Mesenchymal stem cell (in vitro differentiated cells and primary cell): Measurements from ENCODE around the gene ARHGAP1.

ENCODE experiments used
- DNase-seq: peaks from one replicate; pipeline ENCODE4 v3.0.0-alpha.2; 2013
- H2AFZ ChIP-seq: one replicate; pipeline ENCODE4 v1.6.1; 2013; ENCODE audit warnings: low read depth, mild to moderate bottlenecking, control low read depth, inconsistent platforms, low read length, moderate library complexity
- H2AK5ac ChIP-seq: 2 replicates; pipeline ENCODE4 v1.6.1; 2013; ENCODE audit warnings: low read length, moderate library complexity, mild to moderate bottlenecking, inconsistent platforms; ENCODE audit not compliant: severe bottlenecking
- H2BK120ac ChIP-seq: one replicate; pipeline ENCODE4 v1.6.1; 2013; ENCODE audit warnings: low read depth, mild to moderate bottlenecking, inconsistent platforms, low read length, moderate library complexity
- H2BK12ac ChIP-seq, 2 experiments: one replicate each; pipeline ENCODE4 v1.6.1; 2013; ENCODE audit warnings: inconsistent platforms in 2 of 2, low read length in 2 of 2, mild to moderate bottlenecking in 2 of 2, moderate library complexity in 2 of 2, control low read depth in 1 of 2
- H2BK15ac ChIP-seq: one replicate; pipeline ENCODE4 v1.6.1; 2013; ENCODE audit warnings: mild to moderate bottlenecking, low read depth, inconsistent platforms; ENCODE audit not compliant: poor library complexity, severe bottlenecking
- H2BK5ac ChIP-seq: 2 replicates; pipeline ENCODE4 v1.6.1; 2013; ENCODE audit warnings: low read depth, mild to moderate bottlenecking, low read length, control low read depth, inconsistent platforms; ENCODE audit not compliant: poor library complexity, severe bottlenecking
- H3K14ac ChIP-seq, 2 experiments: one replicate each; pipeline ENCODE4 v1.6.1; 2013; ENCODE audit warnings: inconsistent platforms in 2 of 2, low read length in 2 of 2, control low read depth in 1 of 2, mild to moderate bottlenecking in 1 of 2, moderate library complexity in 1 of 2
- H3K18ac ChIP-seq, 2 experiments: one replicate each; pipeline ENCODE4 v1.6.1; 2013; ENCODE audit warnings: inconsistent platforms in 2 of 2, low read length in 2 of 2, control low read depth in 1 of 2, low read depth in 1 of 2, mild to moderate bottlenecking in 1 of 2
- H3K23ac ChIP-seq, 2 experiments: one replicate each; pipeline ENCODE4 v1.6.1; 2013; ENCODE audit warnings: inconsistent platforms in 2 of 2, low read length in 2 of 2, mild to moderate bottlenecking in 2 of 2, moderate library complexity in 2 of 2, control low read depth in 1 of 2
- H3K27ac ChIP-seq: 2 replicates; pipeline ENCODE4 v1.5.1; 2013; ENCODE audit warnings: mild to moderate bottlenecking, moderate library complexity, low read length, control low read depth, inconsistent platforms; ENCODE audit not compliant: poor library complexity, severe bottlenecking
- H3K27me3 ChIP-seq, 2 experiments: 2 replicates each; pipeline versions ENCODE4 v1.6.1 to v1.7.0; 2013; ENCODE audit warnings: low read length in 2 of 2, mild to moderate bottlenecking in 2 of 2, moderate library complexity in 2 of 2, control low read depth in 1 of 2, inconsistent platforms in 1 of 2; ENCODE audit not compliant: control insufficient read depth in 1 of 2, insufficient read depth in 1 of 2
- H3K36me3 ChIP-seq, 2 experiments: 2 replicates each; pipeline versions ENCODE4 v1.6.1 to v1.7.0; 2013; ENCODE audit warnings: low read length in 2 of 2, control low read depth in 1 of 2, inconsistent platforms in 1 of 2, low read depth in 1 of 2, mild to moderate bottlenecking in 1 of 2; ENCODE audit not compliant: insufficient read depth in 2 of 2, control insufficient read depth in 1 of 2
- H3K4ac ChIP-seq, 2 experiments: one replicate each; pipeline ENCODE4 v1.6.1; 2013; ENCODE audit warnings: inconsistent platforms in 2 of 2, low read length in 2 of 2, mild to moderate bottlenecking in 2 of 2, moderate library complexity in 2 of 2, control low read depth in 1 of 2, low read depth in 1 of 2
- H3K4me1 ChIP-seq: 2 replicates; pipeline ENCODE4 v1.6.1; 2013; ENCODE audit warnings: low read depth, low read length, control low read depth; ENCODE audit not compliant: control insufficient read depth, insufficient read depth
- H3K4me2 ChIP-seq: 2 replicates; pipeline ENCODE4 v1.6.1; 2013; ENCODE audit warnings: low read length, mild to moderate bottlenecking, inconsistent platforms; ENCODE audit not compliant: poor library complexity, severe bottlenecking
- H3K4me3 ChIP-seq, 2 experiments: 2 replicates each; pipeline versions ENCODE4 v1.5.1 to v1.7.0; 2013; ENCODE audit warnings: low read length in 2 of 2, mild to moderate bottlenecking in 2 of 2, control low read depth in 1 of 2, low read depth in 1 of 2; ENCODE audit not compliant: insufficient read depth in 1 of 2
- H3K79me1 ChIP-seq: replicated peaks from 2 replicates; pipeline ENCODE4 v1.6.1; 2013; ENCODE audit warnings: mild to moderate bottlenecking, control low read depth, low read length, inconsistent platforms; ENCODE audit not compliant: poor library complexity, severe bottlenecking
- H3K9ac ChIP-seq: 2 replicates; pipeline ENCODE4 v1.7.0; 2013; ENCODE audit warnings: mild to moderate bottlenecking, low read length, moderate library complexity
- H3K9me3 ChIP-seq: 2 replicates; pipeline ENCODE4 v1.7.0; 2013; ENCODE audit warnings: mild to moderate bottlenecking, low read length; ENCODE audit not compliant: control insufficient read depth
- H4K8ac ChIP-seq: one replicate; pipeline ENCODE4 v1.6.1; 2013; ENCODE audit warnings: inconsistent platforms, mild to moderate bottlenecking, low read length, moderate library complexity
- H4K91ac ChIP-seq: one replicate; pipeline ENCODE4 v1.6.1; 2013; ENCODE audit warnings: mild to moderate bottlenecking, low read length, inconsistent platforms
- WGBS: methylation state at CpG from one replicate; pipeline ENCODE4 v1.1.7; 2013; ENCODE audit warnings: mixed read lengths; 5-methylcytosine and 5-hydroxymethylcytosine counted together

Gene ARHGAP1

GRCh38 chr11:46632502-46632901, 67.9 kb downstream of the ARHGAP1 start:
- no CpG with 5 or more reads among the region's 1 CpG for WGBS
- no peak overlapping the region for H3K18ac ChIP-seq
- H3K9me3 ChIP-seq = no peaks in the 10 kb centered on the region

GRCh38 chr11:46631676-46632075, 68.7 kb downstream of the ARHGAP1 start:
- Histone ChIP-seq H3K9ac (no peak overlapping the region), H3K9me3 (no peaks in the 10 kb centered on the region), H3K4me1 (no peaks in the 10 kb centered on the region), H4K91ac (no peak overlapping the region), H3K14ac (no peak overlapping the region), H2BK5ac (no peak overlapping the region), H3K23ac (no peak overlapping the region), H2AFZ (no peak overlapping the region), H3K4ac (no peak overlapping the region), H3K27me3 (no peaks in the 10 kb centered on the region), H2BK12ac (no peak overlapping the region), H2AK5ac (no peak overlapping the region), H3K4me3 (no peak overlapping the region), H3K4me2 (no peak overlapping the region), H3K18ac (no peak overlapping the region), H4K8ac (no peak overlapping the region), H2BK15ac (no peak overlapping the region), H2BK120ac (no peak overlapping the region), H3K79me1 (peaks cover 32% of the 10 kb centered on the region), H3K27ac (no peak overlapping the region), H3K36me3 (peaks cover 21 to 49% of the 10 kb centered on the region in 2 experiments)
- DNase-seq = no peak
- 100% methylated on average over 2 of the region's 2 CpGs for WGBS

More at GRCh38 chr11:46632502-46632901, 67.9 kb downstream of the ARHGAP1 start:
- H2BK15ac ChIP-seq = no peak overlapping the region
- H3K4me3 ChIP-seq = no peak overlapping the region
- H3K14ac ChIP-seq = no peak overlapping the region
- H3K36me3 ChIP-seq = peaks cover 20 to 47% of the 10 kb centered on the region in 2 experiments
- H3K9ac ChIP-seq = no peak overlapping the region
- H4K91ac ChIP-seq = no peak overlapping the region
- H3K23ac ChIP-seq = no peak overlapping the region
- H3K79me1 ChIP-seq = peaks cover 29% of the 10 kb centered on the region
- H2AK5ac ChIP-seq = no peak overlapping the region
- H3K4ac ChIP-seq = no peak overlapping the region
- no peak overlapping the region for H3K4me2 ChIP-seq
- H2AFZ ChIP-seq = no peak overlapping the region
- no peak overlapping the region for H2BK12ac ChIP-seq
- H3K27me3 ChIP-seq = no peaks in the 10 kb centered on the region
- H4K8ac ChIP-seq = no peak overlapping the region
- H3K4me1 ChIP-seq = no peaks in the 10 kb centered on the region
- DNase-seq = no peak
- no peak overlapping the region for H2BK5ac ChIP-seq
- H2BK120ac ChIP-seq = no peak overlapping the region
- H3K27ac ChIP-seq = no peak overlapping the region

GRCh38 chr11:46630237-46630636, 70.2 kb downstream of the ARHGAP1 start:
- Histone ChIP-seq H3K18ac (no peak overlapping the region), H2AK5ac (no peak overlapping the region), H2BK120ac (no peak overlapping the region), H2BK12ac (no peak overlapping the region), H3K27ac (no peak overlapping the region), H4K91ac (no peak overlapping the region), H3K14ac (no peak overlapping the region), H3K9me3 (no peaks in the 10 kb centered on the region), H3K4me2 (no peak overlapping the region), H3K79me1 (peaks cover 38% of the 10 kb centered on the region), H3K4ac (no peak overlapping the region), H4K8ac (no peak overlapping the region), H3K27me3 (no peaks in the 10 kb centered on the region), H3K4me1 (no peaks in the 10 kb centered on the region), H2BK15ac (no peak overlapping the region), H3K4me3 (no peak overlapping the region), H3K36me3 (peaks cover 29 to 48% of the 10 kb centered on the region in 2 experiments), H2AFZ (no peak overlapping the region), H3K9ac (no peak overlapping the region), H3K23ac (no peak overlapping the region), H2BK5ac (no peak overlapping the region)
- DNase-seq = no peak
- 100% methylated on average over 1 of the region's 1 CpG for WGBS

GRCh38 chr11:46628961-46629360, 71.5 kb downstream of the ARHGAP1 start:
- Histone ChIP-seq H2BK5ac (no peak overlapping the region), H4K91ac (no peak overlapping the region), H4K8ac (no peak overlapping the region), H3K27me3 (no peaks in the 10 kb centered on the region), H3K14ac (no peak overlapping the region), H2AFZ (no peak overlapping the region), H3K18ac (no peak overlapping the region), H2BK15ac (no peak overlapping the region), H2BK12ac (no peak overlapping the region), H3K9ac (no peak overlapping the region), H2AK5ac (no peak overlapping the region), H3K9me3 (no peaks in the 10 kb centered on the region), H3K23ac (no peak overlapping the region), H3K79me1 (peaks cover 40% of the 10 kb centered on the region), H3K4me3 (no peak overlapping the region), H3K27ac (no peak overlapping the region), H2BK120ac (no peak overlapping the region), H3K4ac (no peak overlapping the region), H3K36me3 (peaks cover 34 to 60% of the 10 kb centered on the region in 2 experiments), H3K4me1 (no peaks in the 10 kb centered on the region), H3K4me2 (no peak overlapping the region)
- 88% methylated on average over 2 of the region's 6 CpGs for WGBS
- DNase-seq = no peak
